SK-N-MC (cell line): ENCODE measurements around the gene ERC2.
A peak's percentile ranks its signal among the peaks of the same experiment; 100 is the strongest.

ENCODE experiments used
- DNase-seq: peaks from one replicate; pipeline ENCODE4 v3.0.0-alpha.2; 2011; ENCODE audit warnings: low read depth, low spot score
- H3K27ac ChIP-seq: fragments of 200-600 bp; sonication (generic); 2 replicates; pipeline ENCODE4 v1.5.1; 2016; ENCODE audit warnings: mixed run types
- H3K36me3 ChIP-seq: fragments of 200-600 bp; sonication (generic); 2 replicates; pipeline ENCODE4 v1.6.1; 2017; ENCODE audit warnings: antibody characterized with exemption, low read length, mixed read lengths; ENCODE audit not compliant: insufficient read depth
- H3K4me3 ChIP-seq: fragments of 200-600 bp; sonication (generic); 2 replicates; pipeline ENCODE4 v1.5.1; 2016
- H3K9ac ChIP-seq: fragments of 200-600 bp; sonication (generic); 2 replicates; pipeline ENCODE4 v1.8.0; 2017; ENCODE audit warnings: mixed run types, mixed read lengths; ENCODE audit not compliant: insufficient read length
- H3K9me3 ChIP-seq: fragments of 200-600 bp; sonication (generic); 2 replicates; pipeline ENCODE4 v1.6.1; 2017; ENCODE audit warnings: low read depth, mild to moderate bottlenecking, antibody characterized with exemption, low read length, moderate library complexity, mixed read lengths
- EZH2 ChIP-seq: fragments of 200-600 bp; sonication (generic); IDR thresholded peaks from one replicate; pipeline ENCODE4 v1.6.1; 2017; ENCODE audit warnings: antibody characterized with exemption
- FOXP2 ChIP-seq: optimal IDR thresholded peaks from 2 replicates; pipeline ENCODE3; 2011; ENCODE audit warnings: mild to moderate bottlenecking, moderate library complexity; ENCODE audit not compliant: insufficient read depth; ENCODE audit errors: extremely low read length, control extremely low read depth
- POLR2AphosphoS5 ChIP-seq: IDR thresholded peaks from 2 replicates; pipeline ENCODE4 v1.6.1; 2012; ENCODE audit warnings: mild to moderate bottlenecking, low read depth, low read length, borderline replicate concordance

ERC2 gene

GRCh38 chr3:56321892-56322291 is 146.4 kb downstream of the ERC2 start:
- TF ChIP-seq EZH2 (no peak), POLR2AphosphoS5 (no peak), FOXP2 (no peak)
- Histone ChIP-seq H3K27ac (no peak overlapping the region), H3K4me3 (no peak overlapping the region), H3K9ac (no peak overlapping the region), H3K9me3 (no peaks in the 10 kb centered on the region), H3K36me3 (no peaks in the 10 kb centered on the region)
- DNase-seq, result no peak

DNA sequence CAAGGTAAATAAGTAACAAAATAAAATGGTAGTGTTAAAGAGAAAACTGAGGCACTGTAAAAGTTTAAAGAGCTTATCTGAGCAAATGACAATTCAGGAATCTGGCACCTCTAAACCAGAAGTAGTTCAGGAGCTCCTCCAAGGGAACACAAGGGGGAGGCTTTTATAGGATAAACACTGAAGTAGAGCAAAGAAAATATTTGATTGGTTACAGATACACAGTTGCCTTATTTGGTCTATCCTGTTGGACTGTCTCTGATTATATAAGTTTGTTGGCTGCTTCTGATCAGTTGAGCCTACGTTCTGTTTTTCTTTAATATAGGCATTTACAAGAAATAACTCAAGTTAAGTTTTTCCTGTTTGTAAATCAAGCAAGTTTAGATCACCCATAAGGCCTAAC is 146.9 kb downstream of the ERC2 start:
- Histone ChIP-seq H3K9me3 (no peaks in the 10 kb centered on the region), H3K36me3 (no peaks in the 10 kb centered on the region), H3K9ac (no peak overlapping the region), H3K4me3 (no peak overlapping the region), H3K27ac (no peak overlapping the region)
- TF ChIP-seq EZH2, result no peak
- TF ChIP-seq FOXP2, result no peak
- TF ChIP-seq POLR2AphosphoS5, result no peak
- no peak for DNase-seq

GRCh38 chr3:56320883-56321282 is 147.4 kb downstream of the ERC2 start:
- DNase-seq, result no peak
- TF ChIP-seq FOXP2 (no peak), POLR2AphosphoS5 (no peak), EZH2 (no peak)
- no peaks in the 10 kb centered on the region for H3K36me3 ChIP-seq
- no peak overlapping the region for H3K27ac ChIP-seq
- no peak overlapping the region for H3K4me3 ChIP-seq
- H3K9ac ChIP-seq, result no peak overlapping the region
- H3K9me3 ChIP-seq, result no peaks in the 10 kb centered on the region

GRCh38 chr3:56318891-56319290 is 149.4 kb downstream of the ERC2 start:
- no peak overlapping the region for H3K9ac ChIP-seq
- no peaks in the 10 kb centered on the region for H3K9me3 ChIP-seq
- H3K27ac ChIP-seq, result no peak overlapping the region
- H3K4me3 ChIP-seq, result no peak overlapping the region
- H3K36me3 ChIP-seq, result no peaks in the 10 kb centered on the region
- no peak for DNase-seq
- TF ChIP-seq POLR2AphosphoS5, result no peak
- TF ChIP-seq EZH2, result no peak

DNA sequence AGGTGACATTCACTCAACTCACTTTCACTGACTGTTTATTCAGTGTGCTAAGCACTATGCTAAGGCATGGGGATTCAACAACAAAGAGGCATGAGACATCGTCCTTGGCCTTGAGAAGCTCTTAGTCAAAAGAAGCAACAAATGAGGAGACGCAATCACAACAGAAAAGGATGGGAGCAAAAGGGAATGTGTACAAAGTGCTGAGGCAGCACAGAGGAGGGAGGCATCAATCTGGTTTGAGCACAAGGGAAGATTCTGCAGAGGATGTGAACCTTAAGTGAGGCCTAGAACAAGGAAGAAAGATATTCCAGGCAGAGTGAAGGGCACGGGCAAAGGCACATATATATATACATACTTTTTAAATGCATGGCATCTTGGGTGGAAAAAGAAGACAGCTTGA is 151.3 kb downstream of the ERC2 start:
- DNase-seq, result no peak
- Histone ChIP-seq H3K27ac (no peak overlapping the region), H3K9me3 (no peaks in the 10 kb centered on the region), H3K4me3 (no peak overlapping the region), H3K9ac (no peak overlapping the region), H3K36me3 (no peaks in the 10 kb centered on the region)
- TF ChIP-seq POLR2AphosphoS5, result no peak

- H3K36me3 ChIP-seq, result no peaks in the 10 kb centered on the region
- H3K9ac ChIP-seq, result no peak overlapping the region
- TF ChIP-seq FOXP2, result no peak
- no peak for TF ChIP-seq EZH2
- TF ChIP-seq POLR2AphosphoS5, result no peak
- no peaks in the 10 kb centered on the region for H3K9me3 ChIP-seq
- H3K27ac ChIP-seq, result no peak overlapping the region
- no peak overlapping the region for H3K4me3 ChIP-seq
- DNase-seq, result no peak
Measured at GRCh38 chr3:56314842-56315241, 153.4 kb downstream of the ERC2 start.

GRCh38 chr3:56309465-56309864 is 158.8 kb downstream of the ERC2 start:
- H3K9me3 ChIP-seq, result no peaks in the 10 kb centered on the region
- TF ChIP-seq FOXP2, result peak; percentile 97
- TF ChIP-seq POLR2AphosphoS5, result no peak; the same call in 1 of the 2 replicates
- TF ChIP-seq EZH2, result no peak

DNA sequence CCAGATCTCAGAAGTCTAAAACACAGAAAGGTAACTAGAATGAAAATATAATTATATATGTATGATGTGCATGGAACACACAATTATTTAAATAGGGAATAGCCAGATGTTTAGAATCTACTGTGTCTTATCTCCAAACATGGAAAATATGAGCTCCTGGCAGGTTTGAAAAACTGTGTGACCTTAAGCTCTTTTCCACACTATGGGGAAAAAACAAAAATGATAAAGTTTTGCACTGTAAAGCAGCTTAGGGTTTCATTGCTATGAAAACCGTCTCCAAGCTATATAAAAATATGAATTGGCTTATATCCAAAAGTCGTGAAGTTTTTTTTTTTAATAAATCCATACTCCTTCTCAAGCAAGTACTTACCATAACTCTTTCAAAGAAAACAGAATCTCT is 159.8 kb downstream of the ERC2 start:
- Histone ChIP-seq H3K9me3 (no peaks in the 10 kb centered on the region), H3K4me3 (peak overlapping the region; percentile 53), H3K27ac (peak overlapping the region; percentile 83), H3K9ac (no peak overlapping the region), H3K36me3 (no peaks in the 10 kb centered on the region)
- DNase-seq, result no peak
- no peak for TF ChIP-seq FOXP2
- no peak for TF ChIP-seq POLR2AphosphoS5
- TF ChIP-seq EZH2, result no peak

More at GRCh38 chr3:56309465-56309864, 158.8 kb downstream of the ERC2 start:
- no peaks in the 10 kb centered on the region for H3K36me3 ChIP-seq
- H3K9ac ChIP-seq, result no peak overlapping the region
- peak overlapping the region; percentile 83 for H3K27ac ChIP-seq
- DNase-seq, result peak; percentile 61
- peak overlapping the region; percentile 53 for H3K4me3 ChIP-seq

DNA sequence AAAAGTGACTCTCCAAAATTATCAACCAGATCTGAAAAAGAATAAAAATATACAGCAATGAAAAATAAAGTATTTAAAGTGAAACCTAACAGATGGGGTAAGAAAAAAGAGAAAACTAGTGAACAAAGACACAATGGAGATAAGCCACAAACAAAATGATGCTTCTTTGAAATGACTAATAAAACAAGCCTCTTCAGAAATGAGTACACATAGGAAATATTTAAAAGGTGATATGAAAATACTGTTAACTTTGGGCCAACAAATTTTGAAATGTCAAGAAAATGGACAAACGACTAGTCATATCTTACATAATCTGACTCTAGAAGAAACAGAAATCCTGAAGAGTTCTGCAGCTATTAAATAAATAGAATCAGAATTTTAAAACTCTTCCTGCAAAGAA is 164.2 kb downstream of the ERC2 start:
- no peak overlapping the region for H3K9ac ChIP-seq
- no peaks in the 10 kb centered on the region for H3K36me3 ChIP-seq
- no peak for DNase-seq
- H3K27ac ChIP-seq, result no peak overlapping the region; the same call in 1 of the 2 replicates
- TF ChIP-seq FOXP2, result no peak
- TF ChIP-seq EZH2, result no peak
- no peak for TF ChIP-seq POLR2AphosphoS5
- H3K9me3 ChIP-seq, result no peaks in the 10 kb centered on the region
- no peak overlapping the region for H3K4me3 ChIP-seq

- DNase-seq, result no peak
- TF ChIP-seq FOXP2, result no peak
- TF ChIP-seq EZH2, result no peak
- TF ChIP-seq POLR2AphosphoS5, result no peak
- no peak overlapping the region for H3K4me3 ChIP-seq
- H3K36me3 ChIP-seq, result no peaks in the 10 kb centered on the region
- H3K27ac ChIP-seq, result no peak overlapping the region
- H3K9me3 ChIP-seq, result no peaks in the 10 kb centered on the region
- H3K9ac ChIP-seq, result no peak overlapping the region
Measured at GRCh38 chr3:56303487-56303886, 164.8 kb downstream of the ERC2 start.
